ENCODE data around the gene PTPRN2. TPM values are rescaled to one million over a fixed set of nuclear protein-coding genes. Genes with fewer than 3 reads are reported as not detected.

The PTPRN2 gene
- total RNA-seq, 5 donors from 2014 or later (not counting 1 experiment from before 2014, with no cell fraction given), result 0.60 to 1.7 (median 0.82) TPM

DNA sequence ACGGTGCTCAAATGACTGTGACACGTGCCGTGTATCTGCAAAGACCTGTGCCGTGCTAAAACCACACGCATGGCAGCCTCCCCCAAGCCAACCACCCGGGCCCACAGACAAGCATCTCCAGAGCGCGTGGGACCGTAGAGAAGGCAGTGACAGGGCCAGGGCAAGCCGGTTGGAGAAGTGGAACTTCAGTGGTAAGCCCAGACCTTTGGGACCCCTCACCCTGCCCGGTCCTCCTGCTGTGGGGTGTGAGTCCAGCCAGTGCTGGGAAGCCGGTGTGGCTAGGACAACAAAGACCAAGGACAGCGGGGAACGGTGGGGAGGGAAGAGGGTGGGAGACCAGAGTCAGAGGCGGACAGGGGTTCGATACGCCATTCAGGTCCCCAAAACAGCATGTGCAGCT is 774.6 kb downstream of the PTPRN2 start:
- Mint-ChIP-seq H3K27ac (no peak overlapping the region), H3K36me3 (no peaks in the 10 kb centered on the region), H3K9me3 (no peaks in the 10 kb centered on the region), H3K4me3 (no peak overlapping the region), H3K4me1 (peaks cover 0 to 5% (median 3%) of the 10 kb centered on the region in 3 donors), H3K27me3 (no peaks in the 10 kb centered on the region)
- Histone ChIP-seq H3K4me3 (ENCODE audit: control insufficient read depth in 1 of 2, extremely low read depth in 1 of 2, low read length in 1 of 2) (no peak overlapping the region), H3K36me3 (ENCODE audit: control insufficient read depth in 2 of 2, extremely low read depth in 1 of 2, insufficient read depth in 1 of 2, low read length in 1 of 2) (no peaks in the 10 kb centered on the region), H3K9me3 (no peaks in the 10 kb centered on the region), H3K27ac (ENCODE audit: low read length) (no peak overlapping the region), H3K27me3 (replicated peaks in 1 of 2; ENCODE audit: control insufficient read depth in 2 of 2, extremely low read depth in 1 of 2, insufficient read depth in 2 of 2, low read length in 1 of 2) (peaks cover 0 to 6% of the 10 kb centered on the region in 2 experiments), H3K4me1 (ENCODE audit: control insufficient read depth in 1 of 2, extremely low read depth in 1 of 2, insufficient read depth in 2 of 2, low read length in 2 of 2) (no peaks in the 10 kb centered on the region)
- no peak for DNase-seq
- 90% methylated on average over 15 of the region's 17 CpGs for WGBS (ENCODE audit: insufficient coverage)
- ChIA-PET POLR2A (no interaction called here), CTCF (no interaction called here)
- ATAC-seq (replicated peaks in 1 of 4), result no peak

DNA sequence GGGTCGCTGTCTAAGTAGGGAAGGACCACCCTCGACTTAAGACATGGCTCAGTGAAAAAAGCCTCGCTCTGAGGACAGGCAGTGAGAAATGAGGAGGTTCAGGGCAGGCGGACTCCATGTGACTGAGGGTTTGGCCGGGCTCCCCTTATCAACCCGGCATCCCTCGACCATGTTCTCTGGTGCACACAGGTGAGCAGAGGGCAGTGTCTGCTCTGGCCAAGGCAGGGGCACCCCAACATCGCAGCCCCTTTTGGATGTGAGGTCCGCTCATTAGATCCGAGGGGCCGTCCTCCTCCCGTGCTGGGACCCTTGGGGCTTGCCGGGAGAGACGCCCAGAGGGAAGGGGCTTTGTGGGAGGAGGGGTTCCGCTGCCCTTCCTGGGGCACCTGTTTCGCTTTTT is 775.7 kb downstream of the PTPRN2 start:
- no peaks in the 10 kb centered on the region for H3K4me1 Mint-ChIP-seq
- no peaks in the 10 kb centered on the region for H3K36me3 Mint-ChIP-seq
- ATAC-seq (replicated peaks in 1 of 4) (no peak), DNase-seq (no peak)
- ChIA-PET POLR2A (interaction anchor here in 1 of 2 donors (0.6 kb wide), 1 partner anchor 357 kb away, joined by 4 read pairs; no protein-coding TSS in a partner anchor), CTCF (no interaction called here)
- no peak overlapping the region for H3K27ac Mint-ChIP-seq
- Histone ChIP-seq H3K27ac (ENCODE audit: low read length) (no peak overlapping the region), H3K4me3 (ENCODE audit: control insufficient read depth in 1 of 2, extremely low read depth in 1 of 2, low read length in 1 of 2) (no peak overlapping the region), H3K4me1 (ENCODE audit: control insufficient read depth in 1 of 2, extremely low read depth in 1 of 2, insufficient read depth in 2 of 2, low read length in 2 of 2) (no peaks in the 10 kb centered on the region), H3K27me3 (replicated peaks in 1 of 2; ENCODE audit: control insufficient read depth in 2 of 2, extremely low read depth in 1 of 2, insufficient read depth in 2 of 2, low read length in 1 of 2) (peaks cover 0 to 7% of the 10 kb centered on the region in 2 experiments), H3K9me3 (no peaks in the 10 kb centered on the region), H3K36me3 (ENCODE audit: control insufficient read depth in 2 of 2, extremely low read depth in 1 of 2, insufficient read depth in 1 of 2, low read length in 1 of 2) (no peaks in the 10 kb centered on the region)
- H3K4me3 Mint-ChIP-seq, result no peak overlapping the region
- no peaks in the 10 kb centered on the region for H3K27me3 Mint-ChIP-seq
- 89% methylated on average over 8 of the region's 16 CpGs for WGBS (ENCODE audit: insufficient coverage)
- H3K9me3 Mint-ChIP-seq, result no peaks in the 10 kb centered on the region

DNA sequence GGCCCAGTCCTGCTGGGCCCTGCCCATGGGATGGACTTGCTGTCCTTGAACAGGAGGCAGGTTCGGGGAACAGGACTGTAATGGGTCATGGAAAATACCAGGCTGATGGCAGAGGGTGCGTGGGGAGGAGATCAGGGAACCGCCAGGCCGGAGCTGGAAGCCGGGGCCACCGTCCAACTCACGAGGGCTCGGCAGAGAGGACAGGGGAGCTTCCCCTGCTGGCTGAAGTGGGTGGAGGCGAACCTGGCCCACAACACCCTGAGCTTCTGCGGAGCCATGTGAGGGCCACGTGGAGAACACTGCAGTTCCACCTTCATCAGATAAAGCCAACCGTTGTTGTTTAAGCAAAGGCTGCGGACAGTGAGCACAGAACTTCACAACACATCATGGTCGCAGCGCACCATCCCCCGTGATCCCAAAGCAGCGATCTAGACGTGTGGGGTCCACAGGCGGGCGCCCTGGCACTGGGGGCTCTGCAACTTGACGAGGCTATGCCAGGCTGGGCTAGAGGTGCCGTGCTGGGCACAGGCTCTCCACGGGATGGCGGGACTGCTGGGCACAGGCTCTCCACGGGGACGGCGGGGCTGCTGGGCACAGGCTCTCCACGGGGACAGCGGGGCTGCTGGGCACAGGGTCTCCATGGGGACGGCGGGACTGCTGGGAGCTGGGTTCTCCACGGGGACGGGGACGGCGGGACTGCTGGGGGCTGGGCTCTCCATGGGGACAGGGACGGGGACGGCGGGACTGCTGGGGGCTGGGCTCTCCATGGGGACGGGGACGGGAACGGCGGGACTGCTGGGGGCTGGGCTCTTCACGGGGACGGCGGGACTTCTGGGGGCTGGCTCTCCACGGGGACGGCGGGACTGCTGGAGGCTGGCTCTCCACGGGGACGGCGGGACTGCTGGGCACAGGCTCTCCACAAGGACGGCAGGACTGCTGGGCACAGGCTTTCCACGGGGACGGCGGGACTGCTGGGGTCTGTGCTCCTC is 777.5 kb downstream of the PTPRN2 start:
- DNase-seq (no peak), ATAC-seq (replicated peaks in 1 of 4) (no peak)
- WGBS (ENCODE audit: insufficient coverage), result 93% methylated on average over 53 of the region's 55 CpGs
- ChIA-PET POLR2A (interaction anchor here in 1 of 2 donors (0.6 kb wide), 1 partner anchor 93 kb away, joined by 4 read pairs; no protein-coding TSS in a partner anchor), CTCF (interaction anchor here in 1 of 2 donors (0.7 kb wide), 1 partner anchor 33 kb away, joined by 3 read pairs; no protein-coding TSS in a partner anchor)
- H3K4me1 ChIP-seq (ENCODE audit: control insufficient read depth in 1 of 2, extremely low read depth in 1 of 2, insufficient read depth in 2 of 2, low read length in 2 of 2), result no peaks in the 10 kb centered on the region
- Mint-ChIP-seq H3K4me1 (no peaks in the 10 kb centered on the region), H3K27me3 (no peaks in the 10 kb centered on the region), H3K36me3 (no peaks in the 10 kb centered on the region), H3K9me3 (no peaks in the 10 kb centered on the region), H3K27ac (no peak overlapping the region), H3K4me3 (no peak overlapping the region)
- H3K36me3 ChIP-seq (ENCODE audit: control insufficient read depth in 2 of 2, extremely low read depth in 1 of 2, insufficient read depth in 1 of 2, low read length in 1 of 2), result no peaks in the 10 kb centered on the region
- no peak overlapping the region for H3K27ac ChIP-seq (ENCODE audit: low read length)
- H3K27me3 ChIP-seq (replicated peaks in 1 of 2; ENCODE audit: control insufficient read depth in 2 of 2, extremely low read depth in 1 of 2, insufficient read depth in 2 of 2, low read length in 1 of 2), result peaks cover 0 to 5% of the 10 kb centered on the region in 2 experiments
- no peak overlapping the region for H3K4me3 ChIP-seq (ENCODE audit: control insufficient read depth in 1 of 2, extremely low read depth in 1 of 2, low read length in 1 of 2)
- no peaks in the 10 kb centered on the region for H3K9me3 ChIP-seq

DNA sequence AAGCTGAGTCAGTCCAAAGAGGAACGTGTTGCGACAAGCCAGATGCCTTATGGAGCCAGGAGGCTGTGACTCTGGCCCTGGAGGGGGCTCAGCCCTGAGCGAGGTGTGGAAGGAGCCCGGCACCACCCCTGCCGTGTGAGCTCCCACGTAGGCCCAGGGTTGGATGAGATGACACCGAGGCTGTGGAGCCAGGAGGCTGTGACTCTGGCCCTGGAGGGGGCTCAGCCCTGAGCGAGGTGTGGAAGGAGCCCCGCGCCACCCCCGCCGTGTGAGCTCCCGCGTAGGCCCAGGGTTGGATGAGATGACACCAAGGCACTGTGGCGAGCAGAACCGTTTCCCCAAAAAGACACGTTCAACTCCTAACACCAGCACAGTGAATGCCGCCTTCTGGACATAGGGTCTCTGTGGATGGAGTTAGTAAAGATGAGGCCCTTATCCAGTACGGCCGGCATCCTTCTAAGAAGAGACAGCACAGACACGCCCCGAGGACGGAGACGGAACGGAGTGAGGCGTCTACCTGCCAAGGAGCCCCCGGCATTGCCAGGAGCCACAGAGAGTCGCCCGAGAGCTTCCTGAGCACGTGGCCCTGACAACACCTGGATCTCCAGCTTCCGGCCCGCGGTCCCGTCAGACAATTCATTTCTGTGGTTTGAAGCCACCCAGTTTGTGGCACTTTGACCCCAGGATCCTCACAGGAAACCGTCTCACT is 778.3 kb downstream of the PTPRN2 start:
- no peak for DNase-seq
- Mint-ChIP-seq H3K36me3 (no peaks in the 10 kb centered on the region), H3K4me1 (no peaks in the 10 kb centered on the region), H3K27me3 (no peaks in the 10 kb centered on the region), H3K9me3 (no peaks in the 10 kb centered on the region), H3K4me3 (no peak overlapping the region), H3K27ac (no peak overlapping the region)
- Histone ChIP-seq H3K9me3 (no peaks in the 10 kb centered on the region), H3K4me3 (ENCODE audit: control insufficient read depth in 1 of 2, extremely low read depth in 1 of 2, low read length in 1 of 2) (no peak overlapping the region), H3K36me3 (ENCODE audit: control insufficient read depth in 2 of 2, extremely low read depth in 1 of 2, insufficient read depth in 1 of 2, low read length in 1 of 2) (no peaks in the 10 kb centered on the region), H3K27me3 (replicated peaks in 1 of 2; ENCODE audit: control insufficient read depth in 2 of 2, extremely low read depth in 1 of 2, insufficient read depth in 2 of 2, low read length in 1 of 2) (peaks cover 0 to 6% of the 10 kb centered on the region in 2 experiments), H3K4me1 (ENCODE audit: control insufficient read depth in 1 of 2, extremely low read depth in 1 of 2, insufficient read depth in 2 of 2, low read length in 2 of 2) (no peaks in the 10 kb centered on the region), H3K27ac (ENCODE audit: low read length) (no peak overlapping the region)
- ChIA-PET CTCF (no interaction called here), POLR2A (no interaction called here)
- 92% methylated on average over 25 of the region's 35 CpGs for WGBS (ENCODE audit: insufficient coverage)
- no peak for ATAC-seq (replicated peaks in 1 of 4)

DNA sequence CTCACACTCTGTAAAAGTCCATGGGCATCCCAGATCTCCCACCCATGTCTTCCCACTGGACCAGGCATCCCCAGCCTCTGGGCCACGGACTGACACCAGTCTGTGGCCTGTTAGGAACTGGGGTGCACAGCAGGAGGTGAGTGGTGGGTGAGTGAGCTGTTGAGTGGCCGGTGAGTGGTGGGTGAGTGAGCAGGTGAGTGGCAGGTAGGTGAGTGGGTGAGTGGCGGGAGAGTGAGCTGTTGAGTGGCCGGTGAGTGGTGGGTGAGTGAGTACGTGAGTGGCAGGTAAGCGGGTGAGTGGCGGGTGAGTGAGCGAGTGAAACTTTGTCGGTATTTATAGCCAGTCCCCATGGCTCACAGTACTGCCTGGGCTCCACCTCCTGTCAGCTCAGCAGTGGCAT is 779.6 kb downstream of the PTPRN2 start:
- WGBS (ENCODE audit: insufficient coverage), result 89% methylated on average over 8 of the region's 9 CpGs
- no peaks in the 10 kb centered on the region for H3K4me1 ChIP-seq (ENCODE audit: control insufficient read depth in 1 of 2, extremely low read depth in 1 of 2, insufficient read depth in 2 of 2, low read length in 2 of 2)
- CTCF ChIA-PET, result no interaction called here
- no peaks in the 10 kb centered on the region for H3K27me3 Mint-ChIP-seq
- H3K4me3 Mint-ChIP-seq, result no peak overlapping the region
- DNase-seq (no peak), ATAC-seq (replicated peaks in 1 of 4) (no peak)
- H3K27ac Mint-ChIP-seq, result no peak overlapping the region
- H3K27ac ChIP-seq (ENCODE audit: low read length), result no peak overlapping the region
- POLR2A ChIA-PET, result no interaction called here
- no peaks in the 10 kb centered on the region for H3K36me3 Mint-ChIP-seq
- no peaks in the 10 kb centered on the region for H3K36me3 ChIP-seq (ENCODE audit: control insufficient read depth in 2 of 2, extremely low read depth in 1 of 2, insufficient read depth in 1 of 2, low read length in 1 of 2)
- no peaks in the 10 kb centered on the region for H3K9me3 Mint-ChIP-seq
- no peaks in the 10 kb centered on the region for H3K4me1 Mint-ChIP-seq
- peaks cover 0 to 7% of the 10 kb centered on the region in 2 experiments for H3K27me3 ChIP-seq (replicated peaks in 1 of 2; ENCODE audit: control insufficient read depth in 2 of 2, extremely low read depth in 1 of 2, insufficient read depth in 2 of 2, low read length in 1 of 2)
- no peak overlapping the region for H3K4me3 ChIP-seq (ENCODE audit: control insufficient read depth in 1 of 2, extremely low read depth in 1 of 2, low read length in 1 of 2)
- H3K9me3 ChIP-seq, result no peaks in the 10 kb centered on the region

DNA sequence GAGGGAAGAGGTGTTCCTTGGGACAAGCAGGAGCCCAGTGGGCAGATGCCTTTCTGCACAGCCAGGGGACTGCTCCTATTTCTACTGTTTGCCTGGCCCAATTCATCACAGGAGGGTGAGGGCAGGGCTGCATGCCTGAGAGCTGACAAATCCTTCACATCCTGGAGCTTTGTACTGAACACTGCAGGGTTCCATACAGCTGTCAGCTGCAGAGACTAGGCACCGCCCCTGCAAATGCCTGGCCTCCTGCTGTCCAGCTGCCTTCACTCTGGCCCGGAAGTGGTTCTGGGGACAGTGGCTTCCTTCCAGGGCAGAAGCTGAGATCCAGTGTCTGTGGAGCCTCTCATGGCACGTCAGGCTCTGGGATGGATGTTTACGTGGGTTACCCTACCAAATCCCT is 780.1 kb downstream of the PTPRN2 start:
- Mint-ChIP-seq H3K9me3 (peaks cover 0 to under 1% (median 0%) of the 10 kb centered on the region in 3 donors), H3K27me3 (no peaks in the 10 kb centered on the region), H3K27ac (no peak overlapping the region), H3K4me1 (no peaks in the 10 kb centered on the region), H3K36me3 (no peaks in the 10 kb centered on the region), H3K4me3 (no peak overlapping the region)
- Histone ChIP-seq H3K9me3 (no peaks in the 10 kb centered on the region), H3K4me1 (ENCODE audit: control insufficient read depth in 1 of 2, extremely low read depth in 1 of 2, insufficient read depth in 2 of 2, low read length in 2 of 2) (no peaks in the 10 kb centered on the region), H3K27ac (ENCODE audit: low read length) (no peak overlapping the region), H3K36me3 (ENCODE audit: control insufficient read depth in 2 of 2, extremely low read depth in 1 of 2, insufficient read depth in 1 of 2, low read length in 1 of 2) (no peaks in the 10 kb centered on the region), H3K27me3 (replicated peaks in 1 of 2; ENCODE audit: control insufficient read depth in 2 of 2, extremely low read depth in 1 of 2, insufficient read depth in 2 of 2, low read length in 1 of 2) (peaks cover 0 to 7% of the 10 kb centered on the region in 2 experiments), H3K4me3 (ENCODE audit: control insufficient read depth in 1 of 2, extremely low read depth in 1 of 2, low read length in 1 of 2) (no peak overlapping the region)
- ChIA-PET POLR2A (no interaction called here), CTCF (no interaction called here)
- 78% methylated on average over 4 of the region's 4 CpGs for WGBS (ENCODE audit: insufficient coverage)
- ATAC-seq (replicated peaks in 1 of 4) (no peak), DNase-seq (no peak)
